PFSK-1 (cell line): ENCODE measurements around the gene PSMD8.

Experiments
- POLR2AphosphoS5 ChIP-seq: IDR thresholded peaks from 2 replicates; pipeline ENCODE4 v1.6.1; 2012; ENCODE audit warnings: low read depth, mild to moderate bottlenecking, control low read depth, low read length, moderate library complexity
- REST ChIP-seq, 2 experiments: IDR thresholded peaks; 2 replicates each; pipeline versions ENCODE4 v1.6.1 to v1.8.0; 2011 to 2012; ENCODE audit warnings: low read depth in 2 of 2, low read length in 2 of 2, control low read depth in 1 of 2, inconsistent platforms in 1 of 2, mild to moderate bottlenecking in 1 of 2, moderate library complexity in 1 of 2; ENCODE audit not compliant: insufficient read depth in 1 of 2
- TAF1 ChIP-seq: IDR thresholded peaks from 2 replicates; pipeline ENCODE4 v1.6.1; 2012; ENCODE audit warnings: low read length, control low read depth, borderline replicate concordance; ENCODE audit not compliant: insufficient read depth

GRCh38 chr19:38391911-38392464 is 17.6 kb downstream of the PSMD8 start:
- TF ChIP-seq TAF1 (no peak), REST (IDR thresholded peaks at IDR 0.05; ENCODE audit: insufficient read depth in 1 of 2, low read depth in 2 of 2, low read length in 2 of 2) (no peak), POLR2AphosphoS5 (no peak; the same call in 1 of the 2 replicates)
